GM12872 (cell line): Measurements from ENCODE around the gene MAP2K4.

Experiments
- TF ChIP-seq, protein P1 (sequence below): IDR thresholded peaks from 3 replicates; pipeline ENCODE4 v1.5.1; 2011; ENCODE audit warnings: low read depth, mild to moderate bottlenecking, low read length, moderate library complexity; ENCODE audit not compliant: insufficient read depth

The MAP2K4 gene

DNA sequence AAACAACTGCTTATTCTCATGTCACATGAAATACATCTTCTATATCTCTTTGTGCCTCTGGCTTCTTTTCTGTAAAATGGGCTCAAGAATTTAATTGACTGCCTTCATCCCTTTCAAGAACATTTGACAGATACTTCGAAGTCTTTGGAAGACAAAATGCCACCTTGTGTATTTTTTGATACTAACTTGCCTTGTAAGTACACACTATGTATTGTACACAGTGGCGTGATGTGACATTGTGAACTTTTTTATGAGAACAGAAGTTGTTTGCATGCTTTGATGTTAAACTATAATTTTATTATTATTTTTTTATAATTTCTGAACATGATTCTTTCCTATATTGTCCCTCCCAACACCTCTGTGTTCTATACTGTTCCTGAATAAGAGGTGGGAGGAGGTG is 73.7 kb downstream of the MAP2K4 start:
- TF ChIP-seq, protein P1, sequence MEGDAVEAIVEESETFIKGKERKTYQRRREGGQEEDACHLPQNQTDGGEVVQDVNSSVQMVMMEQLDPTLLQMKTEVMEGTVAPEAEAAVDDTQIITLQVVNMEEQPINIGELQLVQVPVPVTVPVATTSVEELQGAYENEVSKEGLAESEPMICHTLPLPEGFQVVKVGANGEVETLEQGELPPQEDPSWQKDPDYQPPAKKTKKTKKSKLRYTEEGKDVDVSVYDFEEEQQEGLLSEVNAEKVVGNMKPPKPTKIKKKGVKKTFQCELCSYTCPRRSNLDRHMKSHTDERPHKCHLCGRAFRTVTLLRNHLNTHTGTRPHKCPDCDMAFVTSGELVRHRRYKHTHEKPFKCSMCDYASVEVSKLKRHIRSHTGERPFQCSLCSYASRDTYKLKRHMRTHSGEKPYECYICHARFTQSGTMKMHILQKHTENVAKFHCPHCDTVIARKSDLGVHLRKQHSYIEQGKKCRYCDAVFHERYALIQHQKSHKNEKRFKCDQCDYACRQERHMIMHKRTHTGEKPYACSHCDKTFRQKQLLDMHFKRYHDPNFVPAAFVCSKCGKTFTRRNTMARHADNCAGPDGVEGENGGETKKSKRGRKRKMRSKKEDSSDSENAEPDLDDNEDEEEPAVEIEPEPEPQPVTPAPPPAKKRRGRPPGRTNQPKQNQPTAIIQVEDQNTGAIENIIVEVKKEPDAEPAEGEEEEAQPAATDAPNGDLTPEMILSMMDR: no peak

DNA sequence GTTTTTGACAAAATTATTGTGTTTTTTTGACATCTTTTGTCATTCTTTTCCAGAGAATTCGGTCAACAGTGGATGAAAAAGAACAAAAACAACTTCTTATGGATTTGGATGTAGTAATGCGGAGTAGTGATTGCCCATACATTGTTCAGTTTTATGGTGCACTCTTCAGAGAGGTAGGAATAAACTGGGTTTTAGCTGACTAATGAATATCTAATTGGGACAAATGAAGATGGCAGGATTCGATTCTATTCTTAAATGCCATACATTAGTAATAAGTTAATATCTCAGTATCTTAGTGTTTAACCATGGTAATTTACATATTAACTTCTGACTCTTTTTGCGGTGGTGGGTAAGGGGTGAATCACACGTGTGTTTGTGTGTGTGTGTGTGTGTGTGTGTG is 74.8 kb downstream of the MAP2K4 start:
- TF ChIP-seq, protein P1: no peak

DNA sequence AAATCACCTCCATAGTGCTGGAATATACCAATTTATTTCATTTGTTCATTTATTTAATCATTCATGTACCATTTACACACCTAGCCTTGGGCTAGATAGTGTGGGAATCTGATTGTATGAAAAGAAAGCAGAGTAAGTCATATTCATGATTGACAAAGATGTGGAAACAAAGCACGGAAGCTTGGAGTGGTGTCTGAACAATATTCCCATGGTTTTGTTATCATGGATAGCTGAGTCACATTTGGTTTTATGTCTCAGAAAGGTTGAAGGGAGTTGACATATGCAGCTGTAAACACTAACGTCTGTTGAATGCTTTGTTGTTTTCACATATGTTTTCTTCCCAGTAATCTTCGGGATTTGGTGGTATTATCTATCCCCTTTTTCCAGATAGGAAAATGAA is 76.6 kb downstream of the MAP2K4 start:
- TF ChIP-seq, protein P1: no peak

DNA sequence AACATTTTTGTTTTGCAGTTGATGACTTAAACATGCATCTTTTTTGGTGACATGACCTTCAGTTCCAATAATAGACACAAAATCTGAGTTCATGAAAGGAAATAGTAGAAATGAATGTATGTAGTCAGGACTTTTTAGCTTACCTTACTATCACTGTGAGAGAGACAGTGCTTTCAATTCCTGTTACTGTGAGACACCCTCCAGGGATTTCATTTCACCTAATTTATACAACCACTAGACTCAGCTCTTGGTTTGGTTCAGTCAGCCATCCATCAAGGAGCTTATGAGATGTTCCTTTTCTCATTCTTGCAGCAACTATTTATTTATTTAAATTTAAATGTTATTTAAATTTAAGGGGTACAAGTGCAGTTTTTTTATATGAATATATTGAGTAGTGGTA is 77.9 kb downstream of the MAP2K4 start:
- TF ChIP-seq, protein P1: no peak

DNA sequence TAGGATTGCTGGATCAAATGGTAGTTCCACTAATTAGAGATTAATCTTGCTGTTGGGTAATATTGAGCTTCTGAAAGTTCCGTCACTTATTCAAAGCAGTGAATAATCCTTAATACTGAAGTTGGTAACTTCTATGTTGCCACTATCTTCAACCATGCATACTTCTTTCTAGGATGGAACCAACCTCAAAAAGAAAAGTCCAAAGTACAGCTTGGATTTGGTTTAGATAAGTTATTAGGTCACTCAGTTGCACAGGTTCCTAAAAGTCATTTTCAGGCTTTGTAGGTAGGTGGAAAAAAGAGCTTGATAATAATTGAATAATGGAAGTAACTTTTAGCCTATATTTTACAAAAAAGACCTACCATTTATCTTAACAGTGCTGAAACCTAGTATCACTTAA is 78.7 kb downstream of the MAP2K4 start:
- TF ChIP-seq, protein P1: no peak

DNA sequence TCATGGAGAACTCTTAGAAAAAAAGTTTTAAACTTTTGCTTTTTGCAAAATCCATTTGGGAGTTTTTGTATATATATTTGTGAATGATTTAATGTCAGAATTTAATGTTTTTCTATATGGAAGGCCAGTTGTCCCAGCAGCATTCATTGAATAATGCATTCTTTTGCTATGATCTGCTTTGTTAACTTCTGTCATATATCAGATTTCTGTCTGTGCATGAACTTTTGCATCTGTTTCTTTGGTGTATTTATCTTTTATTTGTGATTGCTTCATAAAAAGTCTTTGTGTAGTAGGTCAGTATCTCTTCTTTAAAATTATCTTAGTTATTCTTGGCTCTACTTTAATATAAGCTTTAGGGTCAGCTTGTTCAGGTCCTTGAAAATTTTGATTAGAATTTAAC is 84.2 kb downstream of the MAP2K4 start:
- TF ChIP-seq, protein P1: no peak

DNA sequence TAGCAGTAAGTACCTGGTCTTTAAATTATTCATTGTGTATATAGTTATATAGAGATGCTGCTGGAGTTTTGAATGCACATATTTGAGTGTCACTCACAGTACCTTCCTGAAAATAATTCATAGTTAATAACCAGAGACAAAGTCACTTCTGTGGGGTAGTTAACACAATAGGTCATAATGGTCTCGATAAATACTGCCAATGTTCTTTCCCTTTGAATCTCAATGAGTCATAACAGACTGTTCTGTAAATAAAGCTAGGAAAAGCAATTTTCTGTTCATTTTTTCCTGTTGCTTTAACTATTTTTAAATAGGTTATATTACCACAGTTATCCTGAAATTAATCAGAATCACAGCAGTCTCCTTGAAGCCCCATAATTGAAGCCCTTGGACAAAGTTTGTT is 87.2 kb downstream of the MAP2K4 start:
- TF ChIP-seq, protein P1: no peak

DNA sequence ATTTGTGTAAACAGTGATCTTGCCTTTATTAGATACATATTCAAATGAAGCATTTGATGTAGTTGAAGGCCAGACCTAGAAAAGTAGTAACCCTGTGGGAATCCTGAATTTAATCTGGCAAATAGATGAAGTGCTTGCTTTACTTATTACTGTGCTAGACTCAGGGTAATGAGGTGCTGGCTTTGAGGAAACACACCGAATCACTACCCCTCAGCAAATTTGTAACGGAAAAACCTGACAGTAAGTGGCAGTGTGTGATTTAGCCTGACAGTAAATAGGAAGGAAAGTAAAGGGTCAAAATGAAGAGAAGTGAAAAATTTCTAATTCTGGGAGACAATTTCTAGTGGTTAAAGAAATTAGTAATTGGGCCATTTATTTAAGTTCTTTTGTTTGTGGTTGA is 90.2 kb downstream of the MAP2K4 start:
- TF ChIP-seq, protein P1: no peak
